Measurements from ENCODE around the gene CTSW. TPM values are rescaled to one million over a fixed set of nuclear protein-coding genes. Genes with fewer than 3 reads are reported as not detected.

Gene CTSW
- polyA plus RNA-seq, 1 experiment = not detected

- DNase-seq (ENCODE audit: low read depth, low spot score) = no peak
- CTCF ChIA-PET = interaction anchor here (2.1 to 4.2 kb wide), 4 partner anchors 10 to 19 kb away, joined by 14 to 35 read pairs (median 22); partner anchors contain the start of genes FIBP and MUS81
- no peak overlapping the region for H3K4me3 ChIP-seq (ENCODE audit: low read depth, low read length)
- no peaks in the 10 kb centered on the region for H3K27me3 ChIP-seq (ENCODE audit: control insufficient read depth, insufficient read depth, low read length)
- H3K27ac ChIP-seq (ENCODE audit: low read depth, low read length) = peak overlapping the region; percentile 21
- POLR2A ChIA-PET = interaction anchor here (0.6 to 4.2 kb wide), 2 partner anchors 11 to 16 kb away, joined by 8 to 26 read pairs; partner anchors contain the start of gene MUS81
- no peak for TF ChIP-seq CTCF (IDR thresholded peaks at IDR 0.05; ENCODE audit: low read depth, low read length)
- no peaks in the 10 kb centered on the region; the same call in 1 of the 2 replicates for H3K9me3 ChIP-seq (ENCODE audit: control insufficient read depth, insufficient read depth, low read length)
Observed at GRCh38 chr11:65869643-65870306, 9.9 kb upstream of the CTSW start.

GRCh38 chr11:65870307-65870658 is 9.4 kb upstream of the CTSW start:
- ChIA-PET CTCF (interaction anchor here (1.3 to 4.2 kb wide), 5 partner anchors 9 to 118 kb away, joined by 3 to 35 read pairs (median 20); partner anchors contain the start of genes FIBP and MUS81), POLR2A (interaction anchor here (1.1 to 4.2 kb wide), 2 partner anchors 10 to 11 kb away, joined by 3 to 26 read pairs; partner anchors contain the start of gene MUS81)
- no peaks in the 10 kb centered on the region; the same call in 1 of the 2 replicates for H3K9me3 ChIP-seq (ENCODE audit: control insufficient read depth, insufficient read depth, low read length)
- H3K4me3 ChIP-seq (ENCODE audit: low read depth, low read length) = peak overlapping the region; percentile 76; the same call in 1 of the 2 replicates
- no peak for TF ChIP-seq CTCF (IDR thresholded peaks at IDR 0.05; ENCODE audit: low read depth, low read length)
- peak overlapping the region; percentile 21 for H3K27ac ChIP-seq (ENCODE audit: low read depth, low read length)
- no peak for DNase-seq (ENCODE audit: low read depth, low spot score)
- no peaks in the 10 kb centered on the region for H3K27me3 ChIP-seq (ENCODE audit: control insufficient read depth, insufficient read depth, low read length)

GRCh38 chr11:65870706-65871681 is 8.6 kb upstream of the CTSW start:
- no peak for DNase-seq (ENCODE audit: low read depth, low spot score)
- CTCF ChIA-PET = interaction anchor here (0.6 to 2.4 kb wide), 8 partner anchors 10 to 198 kb away, joined by 3 to 23 read pairs (median 6); partner anchors contain the start of genes FIBP and MUS81
- TF ChIP-seq CTCF (IDR thresholded peaks at IDR 0.05; ENCODE audit: low read depth, low read length) = no peak
- Histone ChIP-seq H3K4me3 (ENCODE audit: low read depth, low read length) (peak overlapping the region; percentile 76), H3K27me3 (ENCODE audit: control insufficient read depth, insufficient read depth, low read length) (no peaks in the 10 kb centered on the region), H3K9me3 (ENCODE audit: control insufficient read depth, insufficient read depth, low read length) (no peaks in the 10 kb centered on the region; the same call in 1 of the 2 replicates), H3K27ac (ENCODE audit: low read depth, low read length) (peak overlapping the region; percentile 83)
- POLR2A ChIA-PET = interaction anchor here (0.5 to 2.2 kb wide), 8 partner anchors 8 to 249 kb away, joined by 3 to 37 read pairs (median 7); partner anchors contain the start of genes CCDC85B, CFL1, FIBP and FOSL1

- Histone ChIP-seq H3K27ac (ENCODE audit: low read depth, low read length) (peak overlapping the region; percentile 83), H3K9me3 (ENCODE audit: control insufficient read depth, insufficient read depth, low read length) (no peaks in the 10 kb centered on the region; the same call in 1 of the 2 replicates), H3K27me3 (ENCODE audit: control insufficient read depth, insufficient read depth, low read length) (no peaks in the 10 kb centered on the region), H3K4me3 (ENCODE audit: low read depth, low read length) (peak overlapping the region; percentile 76)
- POLR2A ChIA-PET = interaction anchor here (0.5 to 2.2 kb wide), 7 partner anchors 9 to 250 kb away, joined by 3 to 37 read pairs (median 7); partner anchors contain the start of genes CCDC85B, CFL1, FIBP and FOSL1
- TF ChIP-seq CTCF (IDR thresholded peaks at IDR 0.05; ENCODE audit: low read depth, low read length) = peak; percentile 39; the same call in 1 of the 2 replicates
- CTCF ChIA-PET = interaction anchor here (0.6 to 2.4 kb wide), 7 partner anchors 12 to 197 kb away, joined by 3 to 23 read pairs (median 8); partner anchors contain the start of genes FIBP and MUS81
- DNase-seq (ENCODE audit: low read depth, low spot score) = no peak
Observed at GRCh38 chr11:65871811-65872548, 7.7 kb upstream of the CTSW start.
